SH-SY5Y (cell line): ENCODE results near the gene CBY1.

ENCODE experiments used
- GATA2 ChIP-seq: IDR thresholded peaks from 2 replicates; pipeline ENCODE4 v1.6.1; 2011; ENCODE audit warnings: mild to moderate bottlenecking, low read depth, low read length
- GATA3 ChIP-seq: IDR thresholded peaks from 2 replicates; pipeline ENCODE4 v1.6.1; 2011; ENCODE audit warnings: low read depth, mild to moderate bottlenecking, low read length, moderate library complexity

The CBY1 gene

GRCh38 chr22:38707984-38708383, 51.5 kb downstream of the CBY1 start:
- TF ChIP-seq GATA3 = no peak
- no peak for TF ChIP-seq GATA2

GRCh38 chr22:38709306-38709705, 52.9 kb downstream of the CBY1 start:
- TF ChIP-seq GATA2 (no peak), GATA3 (no peak)

GRCh38 chr22:38710351-38710750, 53.9 kb downstream of the CBY1 start:
- TF ChIP-seq GATA2 (no peak), GATA3 (no peak)

DNA sequence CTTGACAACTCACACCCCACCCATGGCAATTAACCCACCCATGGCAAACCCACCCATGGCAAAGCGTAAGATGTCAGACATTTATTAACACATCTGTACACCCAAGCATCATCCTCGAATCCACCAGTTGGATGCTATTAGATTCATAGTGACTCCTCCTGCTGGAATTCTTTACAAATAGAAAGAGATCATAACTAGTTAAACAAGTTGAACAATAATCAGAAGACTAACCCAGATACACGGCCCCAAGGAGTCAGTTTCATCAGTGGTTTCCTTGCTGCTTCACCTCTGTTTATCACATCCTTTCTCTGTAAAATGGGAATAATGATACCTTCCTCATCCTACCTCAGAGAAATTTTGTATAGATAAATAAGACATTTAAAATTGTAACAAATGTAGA, 54.4 kb downstream of the CBY1 start:
- no peak for TF ChIP-seq GATA2
- no peak for TF ChIP-seq GATA3

DNA sequence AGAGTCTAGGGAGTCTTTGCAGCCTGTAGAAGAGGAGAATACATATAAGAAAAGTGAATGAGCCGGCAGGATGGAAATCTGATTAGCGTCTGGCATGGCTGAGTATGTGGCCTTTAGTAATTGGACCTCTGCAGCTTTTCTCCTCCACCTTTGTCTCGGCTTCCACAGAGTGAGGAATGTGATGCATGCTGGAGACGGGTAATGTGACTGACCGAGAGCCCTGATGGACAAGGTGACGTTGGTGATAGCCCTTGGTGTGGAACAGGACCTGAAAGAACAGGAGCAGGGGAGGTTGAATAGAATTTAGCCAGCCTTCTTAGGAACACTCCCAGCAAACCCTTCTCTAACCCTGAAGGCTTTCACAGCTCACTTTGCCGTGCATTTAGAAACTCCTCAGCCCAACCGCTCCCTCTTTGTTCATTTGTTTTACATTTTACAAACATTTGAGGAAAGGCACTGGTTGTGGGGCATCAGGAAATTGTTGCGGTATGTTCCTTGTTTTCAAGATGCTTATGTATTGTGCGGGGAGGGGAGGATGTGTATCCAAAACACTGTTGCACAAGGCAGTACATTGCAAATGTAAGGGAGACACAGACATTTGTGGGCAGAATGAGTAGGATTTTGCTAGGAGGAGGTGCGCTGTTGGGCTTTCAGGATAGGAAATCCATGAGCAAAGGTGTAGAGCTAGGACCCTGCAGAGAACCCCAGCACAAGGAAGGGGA, 56.2 kb downstream of the CBY1 start:
- TF ChIP-seq GATA2 = no peak
- TF ChIP-seq GATA3 = no peak

GRCh38 chr22:38713921-38714320, 57.5 kb downstream of the CBY1 start:
- TF ChIP-seq GATA2 (no peak), GATA3 (no peak)

DNA sequence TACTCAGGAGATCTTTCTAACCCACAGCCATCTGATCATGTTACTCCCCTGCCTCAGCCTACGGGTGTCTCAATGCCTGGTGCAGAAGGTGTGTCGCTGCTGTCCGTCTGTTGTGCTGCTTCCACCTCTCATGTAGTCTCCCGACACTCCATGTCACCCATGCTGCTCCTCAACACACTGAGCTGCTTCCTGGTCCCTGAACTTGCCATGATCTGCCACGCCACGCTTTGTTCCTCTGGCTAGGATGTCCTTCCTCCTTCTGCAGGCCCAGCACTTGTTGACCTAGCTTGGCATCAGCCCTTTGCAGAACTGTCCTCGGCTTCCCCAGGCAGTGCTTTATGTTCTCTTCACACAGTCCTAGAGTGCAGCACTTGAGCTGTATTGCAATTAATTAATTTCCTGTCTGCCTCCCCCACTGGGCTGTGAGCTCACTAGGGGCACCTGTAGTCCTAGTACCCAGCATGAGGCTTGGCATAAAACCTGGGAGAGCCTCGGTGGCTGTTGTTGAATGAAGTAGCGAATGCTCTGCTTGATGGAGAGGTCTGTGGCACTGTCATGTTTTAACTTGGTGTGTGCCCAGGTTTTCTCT, 58.8 kb downstream of the CBY1 start:
- TF ChIP-seq GATA3 = no peak
- TF ChIP-seq GATA2 = no peak

DNA sequence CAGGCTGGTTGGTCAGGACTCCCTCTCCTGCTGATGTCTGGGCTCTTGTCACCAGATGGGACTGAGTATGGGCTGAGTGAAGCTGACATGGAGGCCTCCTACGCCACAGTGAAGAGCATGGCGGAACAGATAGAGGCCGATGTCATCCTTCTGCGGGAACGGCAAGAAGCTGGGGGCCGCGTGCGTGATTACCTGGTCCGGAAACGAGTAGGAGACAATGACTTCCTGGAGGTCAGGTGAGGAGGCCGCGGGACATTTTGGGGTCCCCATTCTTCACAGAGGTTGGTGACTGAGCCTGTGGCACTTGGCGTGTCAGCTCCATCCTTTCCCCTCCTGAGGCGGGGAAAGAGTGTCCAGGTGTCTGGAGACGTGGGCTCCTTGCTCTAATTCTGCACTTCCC, 59.4 kb downstream of the CBY1 start:
- TF ChIP-seq GATA3 (no peak), GATA2 (no peak)

- TF ChIP-seq GATA2 (no peak), GATA3 (no peak)
These were observed 59.8 kb downstream of the CBY1 start for GRCh38 chr22:38716271-38716670.

DNA sequence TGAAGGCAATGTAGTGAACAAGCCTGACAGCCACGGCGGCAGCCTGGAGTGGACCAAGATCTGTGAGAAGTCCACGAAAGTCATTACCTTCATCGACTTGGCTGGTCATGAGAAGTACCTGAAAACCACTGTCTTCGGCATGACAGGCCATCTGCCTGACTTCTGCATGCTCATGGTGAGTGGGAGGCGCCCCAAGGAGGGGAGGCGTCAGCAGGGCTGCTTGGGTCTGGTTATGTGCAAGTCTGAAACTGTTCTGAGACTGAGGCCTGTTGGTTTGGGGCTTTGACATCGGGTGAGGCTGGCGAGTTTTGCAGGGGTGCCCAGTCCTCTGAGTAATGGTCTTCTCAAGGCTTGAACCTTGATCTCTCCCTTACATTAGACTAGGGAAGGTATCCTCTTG, 60.4 kb downstream of the CBY1 start:
- TF ChIP-seq GATA3 (no peak), GATA2 (no peak)

- TF ChIP-seq GATA2 (no peak), GATA3 (no peak)
These were observed 60.8 kb downstream of the CBY1 start for GRCh38 chr22:38717244-38717643.

- no peak for TF ChIP-seq GATA3
- TF ChIP-seq GATA2 = no peak
These were observed 62.0 kb downstream of the CBY1 start for GRCh38 chr22:38718414-38718813.

DNA sequence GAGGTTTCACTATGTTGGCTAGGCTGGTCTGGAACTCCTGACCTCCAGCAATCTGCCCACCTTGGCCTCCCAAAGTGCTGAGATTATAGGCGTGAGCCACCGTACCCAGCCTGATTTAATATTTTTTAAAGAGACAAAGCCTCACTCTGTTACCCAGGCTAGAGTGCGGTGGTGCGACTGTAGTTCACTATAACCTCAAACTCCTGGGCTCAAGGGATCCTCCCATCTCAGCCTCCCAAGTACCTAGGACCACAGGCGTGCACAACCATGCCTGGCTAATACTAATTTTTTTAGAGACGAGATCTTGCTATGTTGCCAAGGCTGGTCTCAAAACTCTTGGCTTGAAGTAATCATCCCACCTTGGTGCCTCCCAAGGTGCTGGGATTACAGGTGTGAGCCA, 62.8 kb downstream of the CBY1 start:
- TF ChIP-seq GATA2 (no peak), GATA3 (no peak)

DNA sequence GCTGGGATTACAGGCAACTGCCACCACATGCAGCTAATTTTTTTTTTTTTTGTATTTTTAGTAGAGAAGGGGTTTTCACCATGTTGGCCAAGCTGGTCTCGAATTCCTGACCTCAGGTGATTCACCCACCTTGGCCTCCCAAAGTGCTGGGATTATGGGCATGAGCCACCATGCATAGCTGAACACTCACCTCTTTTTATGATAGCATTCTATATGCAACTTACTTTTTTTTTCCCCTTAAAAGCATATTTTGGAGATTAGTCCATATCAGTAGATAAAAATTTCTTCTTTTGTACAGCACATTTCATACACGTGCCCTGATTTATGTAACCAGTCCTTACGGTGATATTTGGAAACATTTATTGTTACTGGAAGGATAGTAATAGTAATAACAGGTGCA, 63.9 kb downstream of the CBY1 start:
- TF ChIP-seq GATA2 = no peak

- TF ChIP-seq GATA2 (no peak), GATA3 (no peak)
These were observed 65.1 kb downstream of the CBY1 start for GRCh38 chr22:38721551-38721950.
